Measurements from ENCODE around the gene FUT8.

- TF ChIP-seq CTCF (IDR thresholded peaks at IDR 0.05) (no peak), POLR2A (IDR thresholded peaks at IDR 0.05) (no peak)
These were observed 273.0 kb downstream of the FUT8 start for GRCh38 chr14:65685572-65685971.
